SK-N-SH treated with all-trans-retinoic acid at 6 μM for 48 hours (cell line): ENCODE measurements around the gene HOXD3.

ENCODE experiments used
- ATAC-seq: fragments of 200-7000 bp; cut with Tn5 transposase; 3 replicates; pipeline ENCODE4 v1.9.1; 2020; ENCODE audit warnings: mild to moderate bottlenecking, moderate library complexity
- ARNTL ChIP-seq: fragments of 450-650 bp; formaldehyde crosslinking; IDR thresholded peaks from 2 replicates; pipeline ENCODE4 v1.5.0; 2020; ENCODE audit warnings: low read depth, mild to moderate bottlenecking, moderate library complexity, borderline replicate concordance
- BACH2 ChIP-seq: fragments of 250-450 bp; sonication (Bioruptor Pico); IDR thresholded peaks from 2 replicates; pipeline ENCODE4 v1.9.0; 2021; ENCODE audit warnings: mild to moderate bottlenecking, borderline replicate concordance
- CREB5 ChIP-seq: fragments of 250-450 bp; sonication (Bioruptor Pico); IDR thresholded peaks from 2 replicates; pipeline ENCODE4 v1.5.1; 2020; ENCODE audit warnings: low read depth, mild to moderate bottlenecking, moderate library complexity
- CSDC2 ChIP-seq: fragments of 250-450 bp; sonication (Bioruptor Pico); IDR thresholded peaks from 2 replicates; pipeline ENCODE4 v1.5.0; 2020; ENCODE audit warnings: mild to moderate bottlenecking, moderate library complexity
- ESRRG ChIP-seq: fragments of 250-450 bp; sonication (Bioruptor Pico); IDR thresholded peaks from 2 replicates; pipeline ENCODE4 v1.6.1; 2021; ENCODE audit warnings: mild to moderate bottlenecking
- GLIS3 ChIP-seq: fragments of 250-450 bp; sonication (Bioruptor Pico); IDR thresholded peaks from 2 replicates; pipeline ENCODE4 v1.5.0; 2020; ENCODE audit warnings: mild to moderate bottlenecking, moderate library complexity
- ISL1 ChIP-seq: fragments of 250-450 bp; sonication (Bioruptor Pico); IDR thresholded peaks from 2 replicates; pipeline ENCODE4 v2.1.2; 2022; ENCODE audit warnings: mild to moderate bottlenecking, moderate library complexity
- OSR1 ChIP-seq: fragments of 250-450 bp; sonication (Bioruptor Pico); IDR thresholded peaks from 2 replicates; pipeline ENCODE4 v1.8.0; 2022; ENCODE audit warnings: moderate library complexity, mild to moderate bottlenecking, inconsistent platforms
- POU6F1 ChIP-seq: fragments of 250-450 bp; sonication (Bioruptor Pico); IDR thresholded peaks from 2 replicates; pipeline ENCODE4 v1.8.0; 2021; ENCODE audit warnings: low read depth, mild to moderate bottlenecking, moderate library complexity, borderline replicate concordance
- PPARA ChIP-seq: fragments of 250-450 bp; sonication (Bioruptor Pico); IDR thresholded peaks from 2 replicates; pipeline ENCODE4 v1.5.0; 2020; ENCODE audit warnings: mild to moderate bottlenecking, borderline replicate concordance
- RARB ChIP-seq: fragments of 250-450 bp; sonication (Bioruptor Pico); IDR thresholded peaks from 2 replicates; pipeline ENCODE4 v1.8.0; 2021; ENCODE audit warnings: mild to moderate bottlenecking, moderate library complexity
- SNAI2 ChIP-seq: fragments of 250-450 bp; sonication (Bioruptor Pico); IDR thresholded peaks from 2 replicates; pipeline ENCODE4 v1.5.0; 2020; ENCODE audit warnings: mild to moderate bottlenecking, moderate library complexity
- TCF4 ChIP-seq: fragments of 250-450 bp; sonication (Bioruptor Pico); IDR thresholded peaks from 2 replicates; pipeline ENCODE4 v1.8.0; 2021; ENCODE audit warnings: mild to moderate bottlenecking, moderate library complexity, borderline replicate concordance
- TOX ChIP-seq: fragments of 250-450 bp; sonication (Bioruptor Pico); IDR thresholded peaks from 2 replicates; pipeline ENCODE4 v1.8.0; 2021; ENCODE audit warnings: mild to moderate bottlenecking, moderate library complexity, borderline replicate concordance
- TSHZ2 ChIP-seq: fragments of 250-450 bp; sonication (Bioruptor Pico); IDR thresholded peaks from 2 replicates; pipeline ENCODE4 v1.5.0; 2020; ENCODE audit warnings: mild to moderate bottlenecking, moderate library complexity
- ZFP30 ChIP-seq: fragments of 450-650 bp; formaldehyde crosslinking; IDR thresholded peaks from 2 replicates; pipeline ENCODE4 v1.5.0; 2022; ENCODE audit warnings: mild to moderate bottlenecking, moderate library complexity
- ZNF565 ChIP-seq: fragments of 450-650 bp; formaldehyde crosslinking; conservative IDR thresholded peaks from 2 replicates; pipeline ENCODE4 v1.5.0; 2020; ENCODE audit warnings: low read depth, mild to moderate bottlenecking, moderate library complexity
- ZNF70 ChIP-seq: fragments of 450-650 bp; formaldehyde crosslinking; IDR thresholded peaks from 2 replicates; pipeline ENCODE4 v1.5.0; 2020; ENCODE audit warnings: mild to moderate bottlenecking, moderate library complexity
- ZNF8 ChIP-seq: fragments of 450-650 bp; formaldehyde crosslinking; IDR thresholded peaks from 2 replicates; pipeline ENCODE4 v1.5.0; 2020; ENCODE audit warnings: mild to moderate bottlenecking, moderate library complexity
- TF ChIP-seq, protein P1 (sequence below): fragments of 250-450 bp; sonication (Bioruptor Pico); IDR thresholded peaks from 2 replicates; pipeline ENCODE4 v1.8.0; 2020; ENCODE audit warnings: mild to moderate bottlenecking, moderate library complexity, borderline replicate concordance

HOXD3 gene

GRCh38 chr2:176112375-176113302 is 44.5 kb upstream of the HOXD3 start:
- no peak for ATAC-seq
- TF ChIP-seq ARNTL (CRISPR knock-in tag) (no peak), PPARA (CRISPR knock-in tag) (no peak)

GRCh38 chr2:176114120-176114929 is 42.8 kb upstream of the HOXD3 start:
- ATAC-seq = no peak
- no peak for TF ChIP-seq ARNTL (CRISPR knock-in tag)
- TF ChIP-seq ZFP30 = no peak
- no peak for TF ChIP-seq ZNF565 (CRISPR knock-in tag)
- TF ChIP-seq ZNF8 (CRISPR knock-in tag) = no peak
- TF ChIP-seq ISL1 (CRISPR knock-in tag) = no peak
- TF ChIP-seq TOX = no peak

DNA sequence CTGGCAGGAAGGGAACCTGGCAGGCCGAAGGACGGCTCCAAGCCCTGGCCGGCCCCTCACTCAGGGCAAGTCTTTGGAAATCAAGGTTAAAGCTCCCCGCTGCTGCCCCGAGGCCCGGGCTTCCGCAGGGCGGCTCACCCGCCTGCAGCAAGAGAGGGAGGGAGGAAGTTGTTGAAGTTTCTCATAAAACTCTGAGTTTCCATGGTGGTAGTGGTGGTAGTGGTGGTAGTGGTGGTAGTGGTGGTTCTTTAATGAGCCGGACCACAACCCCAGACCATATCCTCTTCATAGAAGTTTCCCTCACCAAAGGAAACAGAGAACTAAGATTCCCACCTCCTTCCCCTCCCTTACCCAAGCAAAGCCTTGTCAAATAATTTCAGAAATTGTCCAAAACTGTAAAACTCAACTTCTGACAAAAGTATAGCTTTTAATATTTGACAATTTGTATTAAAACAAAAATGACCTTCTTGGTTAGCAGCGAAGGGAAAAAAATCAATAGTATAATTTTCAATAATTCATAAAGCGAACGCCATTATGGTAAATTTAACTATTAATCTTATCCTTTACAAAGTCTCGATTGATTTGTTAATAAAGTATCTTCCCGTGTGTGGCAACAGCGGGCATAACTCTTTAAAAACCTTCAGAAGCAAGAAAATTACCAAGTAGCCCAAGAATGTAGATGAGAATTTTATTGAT is 42.0 kb upstream of the HOXD3 start:
- ATAC-seq = no peak
- no peak for TF ChIP-seq BACH2 (CRISPR knock-in tag)
- TF ChIP-seq PPARA (CRISPR knock-in tag) = no peak
- TF ChIP-seq RARB = no peak
- no peak for TF ChIP-seq ARNTL (CRISPR knock-in tag)
- TF ChIP-seq ESRRG = no peak
- no peak for TF ChIP-seq TSHZ2 (CRISPR knock-in tag)
- no peak for TF ChIP-seq ZNF70
- no peak for TF ChIP-seq ISL1 (CRISPR knock-in tag)
- no peak for TF ChIP-seq GLIS3 (CRISPR knock-in tag)
- TF ChIP-seq POU6F1 = no peak
- TF ChIP-seq OSR1 = no peak
- no peak for TF ChIP-seq SNAI2
- TF ChIP-seq TOX = no peak
- TF ChIP-seq CREB5 (CRISPR knock-in tag) = no peak
- TF ChIP-seq TCF4 (CRISPR knock-in tag) = no peak
- TF ChIP-seq CSDC2 = no peak
- no peak for TF ChIP-seq ZNF8 (CRISPR knock-in tag)
- no peak for TF ChIP-seq ZFP30
- TF ChIP-seq, protein P1, sequence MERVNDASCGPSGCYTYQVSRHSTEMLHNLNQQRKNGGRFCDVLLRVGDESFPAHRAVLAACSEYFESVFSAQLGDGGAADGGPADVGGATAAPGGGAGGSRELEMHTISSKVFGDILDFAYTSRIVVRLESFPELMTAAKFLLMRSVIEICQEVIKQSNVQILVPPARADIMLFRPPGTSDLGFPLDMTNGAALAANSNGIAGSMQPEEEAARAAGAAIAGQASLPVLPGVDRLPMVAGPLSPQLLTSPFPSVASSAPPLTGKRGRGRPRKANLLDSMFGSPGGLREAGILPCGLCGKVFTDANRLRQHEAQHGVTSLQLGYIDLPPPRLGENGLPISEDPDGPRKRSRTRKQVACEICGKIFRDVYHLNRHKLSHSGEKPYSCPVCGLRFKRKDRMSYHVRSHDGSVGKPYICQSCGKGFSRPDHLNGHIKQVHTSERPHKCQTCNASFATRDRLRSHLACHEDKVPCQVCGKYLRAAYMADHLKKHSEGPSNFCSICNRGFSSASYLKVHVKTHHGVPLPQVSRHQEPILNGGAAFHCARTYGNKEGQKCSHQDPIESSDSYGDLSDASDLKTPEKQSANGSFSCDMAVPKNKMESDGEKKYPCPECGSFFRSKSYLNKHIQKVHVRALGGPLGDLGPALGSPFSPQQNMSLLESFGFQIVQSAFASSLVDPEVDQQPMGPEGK (CRISPR knock-in tag) = no peak
- no peak for TF ChIP-seq ZNF565 (CRISPR knock-in tag)
- TF ChIP-seq, all 23 proteins: peak for 0
